ENCODE data around the gene SUPT3H.

The SUPT3H gene

GRCh38 chr6:45378334-45378926 lies 696 bp upstream of the SUPT3H start:
- no peaks in the 10 kb centered on the region for H3K36me3 Mint-ChIP-seq (ENCODE audit: low read depth)
- H3K4me1 Mint-ChIP-seq = peaks cover 25% of the 10 kb centered on the region
- H3K4me3 Mint-ChIP-seq = peak overlapping the region; percentile 93
- peaks cover 7% of the 10 kb centered on the region for H3K27me3 Mint-ChIP-seq (ENCODE audit: low read depth, poor library complexity)
- no peak for DNase-seq
- no peaks in the 10 kb centered on the region for H3K9me3 Mint-ChIP-seq
- H3K27ac Mint-ChIP-seq = peak overlapping the region; percentile 99
- no peak for TF ChIP-seq CTCF (IDR thresholded peaks at IDR 0.05)

DNA sequence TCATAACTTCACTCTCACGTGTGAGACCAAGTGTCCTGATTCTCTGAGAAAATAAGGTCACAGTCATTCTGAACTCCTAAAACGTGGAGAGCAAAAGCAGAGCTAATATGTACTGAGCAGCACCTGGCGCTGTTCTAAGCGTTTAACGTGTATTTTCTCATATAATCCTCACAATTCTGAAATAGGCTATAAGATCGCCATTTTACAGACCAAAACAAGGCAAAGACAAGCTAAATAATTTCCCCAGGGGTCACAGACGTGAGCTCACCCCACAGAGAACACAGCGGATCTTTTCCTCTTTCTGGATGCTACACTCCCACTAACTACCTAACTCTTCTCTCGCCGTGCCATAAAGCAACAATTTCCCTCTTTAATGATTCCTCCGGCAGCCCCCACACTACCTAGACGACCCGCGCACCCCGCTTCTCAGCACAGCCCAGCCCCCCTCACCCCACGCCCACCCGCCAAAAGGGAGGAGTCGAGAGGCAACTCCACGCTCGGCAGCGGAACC lies 636 bp downstream of the SUPT3H start:
- Mint-ChIP-seq H3K36me3 (ENCODE audit: low read depth) (no peaks in the 10 kb centered on the region), H3K27ac (peak overlapping the region; percentile 64), H3K4me3 (peak overlapping the region; percentile 93), H3K4me1 (peaks cover 25% of the 10 kb centered on the region), H3K9me3 (no peaks in the 10 kb centered on the region), H3K27me3 (ENCODE audit: low read depth, poor library complexity) (peaks cover 7% of the 10 kb centered on the region)
- no peak for TF ChIP-seq CTCF (IDR thresholded peaks at IDR 0.05)
- no peak for DNase-seq

GRCh38 chr6:45376310-45377042 lies 1.3 kb downstream of the SUPT3H start:
- no peak for DNase-seq
- peaks cover 6% of the 10 kb centered on the region for H3K27me3 Mint-ChIP-seq (ENCODE audit: low read depth, poor library complexity)
- H3K36me3 Mint-ChIP-seq (ENCODE audit: low read depth) = no peaks in the 10 kb centered on the region
- H3K27ac Mint-ChIP-seq = peak overlapping the region; percentile 64
- peak overlapping the region; percentile 93 for H3K4me3 Mint-ChIP-seq
- H3K9me3 Mint-ChIP-seq = no peaks in the 10 kb centered on the region
- peaks cover 25% of the 10 kb centered on the region for H3K4me1 Mint-ChIP-seq
- TF ChIP-seq CTCF (IDR thresholded peaks at IDR 0.05) = no peak

GRCh38 chr6:45375449-45375848 lies 2.3 kb downstream of the SUPT3H start:
- no peak for TF ChIP-seq CTCF (IDR thresholded peaks at IDR 0.05)
- no peak overlapping the region for H3K27ac Mint-ChIP-seq
- DNase-seq = no peak
- H3K9me3 Mint-ChIP-seq = no peaks in the 10 kb centered on the region
- H3K27me3 Mint-ChIP-seq (ENCODE audit: low read depth, poor library complexity) = peaks cover 4% of the 10 kb centered on the region
- no peaks in the 10 kb centered on the region for H3K36me3 Mint-ChIP-seq (ENCODE audit: low read depth)
- no peak overlapping the region for H3K4me3 Mint-ChIP-seq
- peaks cover 25% of the 10 kb centered on the region for H3K4me1 Mint-ChIP-seq

GRCh38 chr6:45371924-45372573 lies 5.7 kb downstream of the SUPT3H start:
- no peaks in the 10 kb centered on the region for H3K27me3 Mint-ChIP-seq (ENCODE audit: low read depth, poor library complexity)
- H3K27ac Mint-ChIP-seq = no peak overlapping the region
- H3K9me3 Mint-ChIP-seq = no peaks in the 10 kb centered on the region
- DNase-seq = no peak
- TF ChIP-seq CTCF (IDR thresholded peaks at IDR 0.05) = no peak
- peaks cover 7% of the 10 kb centered on the region for H3K36me3 Mint-ChIP-seq (ENCODE audit: low read depth)
- no peak overlapping the region for H3K4me3 Mint-ChIP-seq
- peaks cover 21% of the 10 kb centered on the region for H3K4me1 Mint-ChIP-seq
